ENCODE results near the gene KCMF1. TPM values are rescaled to one million over a fixed set of nuclear protein-coding genes. Genes with fewer than 3 reads are reported as not detected.
"Not testable (repeated sequence)": the region's sequence is repeated elsewhere in the genome, so short reads cannot be mapped to it uniquely, and the experiment has no call there.

The KCMF1 gene
- total and polyA plus RNA-seq, 3 donors from 2014 or later, result 53.9 to 141 (median 56.9) TPM

DNA sequence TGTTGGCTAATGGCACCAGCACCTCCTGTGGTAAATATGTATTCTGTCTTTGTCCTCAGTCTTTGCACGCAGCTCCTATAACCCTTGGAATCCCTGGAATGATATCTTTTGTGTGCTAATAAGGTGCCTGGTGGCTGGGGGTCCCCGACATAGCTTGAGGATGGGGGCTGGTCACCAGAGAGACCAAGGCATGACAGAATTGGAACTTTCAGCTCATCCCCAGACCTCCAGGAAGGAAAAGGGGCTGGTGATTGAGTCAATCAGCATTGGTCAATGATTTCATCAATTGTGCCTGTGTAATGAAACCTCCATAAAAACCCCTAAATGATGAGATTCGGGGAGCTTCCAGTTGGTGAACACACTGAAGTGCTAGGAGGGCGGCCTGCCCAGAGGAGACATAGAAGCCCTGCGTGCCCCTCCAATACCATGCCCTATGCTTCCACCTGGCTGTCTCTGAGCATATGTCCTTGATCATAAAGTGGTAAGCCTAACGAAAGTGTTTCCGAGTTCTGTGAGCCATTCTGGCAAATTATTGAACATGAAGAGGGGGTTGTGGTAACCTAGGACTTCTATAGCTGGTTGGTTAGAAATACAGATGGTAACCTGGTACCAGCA lies 26.6 kb upstream of the KCMF1 start:
- H3K27me3 ChIP-seq, result no peaks in the 10 kb centered on the region
- intact Hi-C loops (cut with DNase I; ENCODE audit: low total_unique reads), result no loop called here
- 87 to 88% methylated on average over 7 of the region's 7 CpGs for WGBS, 2 donors

GRCh38 chr2:84945838-84946203 lies 25.1 kb upstream of the KCMF1 start:
- H3K9me3 ChIP-seq; H3K4me3 ChIP-seq; H3K27me3 ChIP-seq; H3K36me3 ChIP-seq (ENCODE audit: low read depth, missing control alignments); intact Hi-C loops (cut with DNase I; ENCODE audit: low total_unique reads); H3K4me1 ChIP-seq; DNase-seq; H3K27ac ChIP-seq: not testable (repeated sequence)
- WGBS, 2 donors, result 68 to 81% methylated on average over 3 of the region's 3 CpGs

More for the DNA sequence above, 26.6 kb upstream of the KCMF1 start:
- no peak for DNase-seq
- Histone ChIP-seq H3K4me3 (no peak overlapping the region), H3K36me3 (ENCODE audit: low read depth, missing control alignments) (no peaks in the 10 kb centered on the region), H3K9me3 (no peaks in the 10 kb centered on the region), H3K27ac (no peak overlapping the region), H3K4me1 (no peaks in the 10 kb centered on the region)
- TF ChIP-seq POLR2A (IDR thresholded peaks at IDR 0.05), result no peak
- TF ChIP-seq, protein P1, sequence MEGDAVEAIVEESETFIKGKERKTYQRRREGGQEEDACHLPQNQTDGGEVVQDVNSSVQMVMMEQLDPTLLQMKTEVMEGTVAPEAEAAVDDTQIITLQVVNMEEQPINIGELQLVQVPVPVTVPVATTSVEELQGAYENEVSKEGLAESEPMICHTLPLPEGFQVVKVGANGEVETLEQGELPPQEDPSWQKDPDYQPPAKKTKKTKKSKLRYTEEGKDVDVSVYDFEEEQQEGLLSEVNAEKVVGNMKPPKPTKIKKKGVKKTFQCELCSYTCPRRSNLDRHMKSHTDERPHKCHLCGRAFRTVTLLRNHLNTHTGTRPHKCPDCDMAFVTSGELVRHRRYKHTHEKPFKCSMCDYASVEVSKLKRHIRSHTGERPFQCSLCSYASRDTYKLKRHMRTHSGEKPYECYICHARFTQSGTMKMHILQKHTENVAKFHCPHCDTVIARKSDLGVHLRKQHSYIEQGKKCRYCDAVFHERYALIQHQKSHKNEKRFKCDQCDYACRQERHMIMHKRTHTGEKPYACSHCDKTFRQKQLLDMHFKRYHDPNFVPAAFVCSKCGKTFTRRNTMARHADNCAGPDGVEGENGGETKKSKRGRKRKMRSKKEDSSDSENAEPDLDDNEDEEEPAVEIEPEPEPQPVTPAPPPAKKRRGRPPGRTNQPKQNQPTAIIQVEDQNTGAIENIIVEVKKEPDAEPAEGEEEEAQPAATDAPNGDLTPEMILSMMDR (IDR thresholded peaks at IDR 0.05), result no peak

DNA sequence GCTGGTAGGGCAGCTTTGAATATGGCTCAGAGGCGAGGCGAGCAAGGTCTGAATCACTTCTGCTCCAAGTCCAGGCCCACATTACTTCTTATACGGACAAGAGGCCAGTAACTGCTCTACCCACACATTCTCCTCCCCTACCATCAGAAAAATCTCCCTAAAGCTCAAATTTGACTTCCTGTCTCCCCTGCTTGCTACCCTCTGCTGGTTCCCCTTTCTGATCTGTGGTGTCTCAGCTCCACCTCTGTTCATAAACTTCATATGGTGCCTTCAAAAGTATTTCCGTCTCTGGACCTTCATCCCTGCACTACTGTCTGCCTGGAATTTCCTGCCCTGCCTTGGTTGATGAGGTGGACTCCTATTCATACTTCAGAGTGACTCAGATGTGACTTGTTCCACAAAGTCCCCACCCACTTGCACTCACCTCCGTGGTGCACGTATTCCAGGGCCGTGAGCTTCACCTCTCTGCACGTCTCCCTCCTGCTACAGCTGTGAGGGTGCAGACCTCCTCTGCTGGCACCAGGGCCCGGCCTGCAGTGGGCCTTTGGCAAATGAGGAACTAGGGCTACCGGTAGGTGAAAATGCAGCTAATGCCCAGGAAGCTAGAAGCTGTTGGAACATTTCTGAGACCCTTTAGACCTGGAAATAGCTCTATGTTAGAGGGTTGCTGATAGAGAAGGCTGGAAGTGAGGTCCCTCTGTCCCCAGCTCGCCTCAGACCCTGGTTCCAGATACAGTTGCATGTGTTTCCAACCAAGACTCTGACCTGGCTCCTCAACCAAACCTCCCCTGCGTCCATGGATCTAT lies 24.6 kb upstream of the KCMF1 start:
- WGBS, 2 donors, result 79 to 82% methylated on average over 9 to 12 of the region's 12 CpGs

GRCh38 chr2:84947010-84947593 lies 23.9 kb upstream of the KCMF1 start:
- Histone ChIP-seq H3K9me3 (no peaks in the 10 kb centered on the region), H3K36me3 (ENCODE audit: low read depth, missing control alignments) (no peaks in the 10 kb centered on the region), H3K27ac (no peak overlapping the region), H3K4me3 (no peak overlapping the region), H3K27me3 (no peaks in the 10 kb centered on the region), H3K4me1 (no peaks in the 10 kb centered on the region)
- WGBS, 2 donors, result 85 to 94% methylated on average over 10 of the region's 10 CpGs
- intact Hi-C loops (cut with DNase I; ENCODE audit: low total_unique reads), result no loop called here
- DNase-seq, result no peak
- TF ChIP-seq, protein P1 (IDR thresholded peaks at IDR 0.05), result no peak
- TF ChIP-seq POLR2A (IDR thresholded peaks at IDR 0.05), result no peak

More for the DNA sequence above, 24.6 kb upstream of the KCMF1 start:
- Histone ChIP-seq H3K36me3 (ENCODE audit: low read depth, missing control alignments) (no peaks in the 10 kb centered on the region), H3K27me3 (no peaks in the 10 kb centered on the region), H3K4me1 (no peaks in the 10 kb centered on the region), H3K4me3 (no peak overlapping the region), H3K9me3 (no peaks in the 10 kb centered on the region), H3K27ac (no peak overlapping the region)
- DNase-seq, result no peak
- TF ChIP-seq, protein P1 (IDR thresholded peaks at IDR 0.05), result no peak
- TF ChIP-seq POLR2A (IDR thresholded peaks at IDR 0.05), result no peak
- intact Hi-C loops (cut with DNase I; ENCODE audit: low total_unique reads), result no loop called here

DNA sequence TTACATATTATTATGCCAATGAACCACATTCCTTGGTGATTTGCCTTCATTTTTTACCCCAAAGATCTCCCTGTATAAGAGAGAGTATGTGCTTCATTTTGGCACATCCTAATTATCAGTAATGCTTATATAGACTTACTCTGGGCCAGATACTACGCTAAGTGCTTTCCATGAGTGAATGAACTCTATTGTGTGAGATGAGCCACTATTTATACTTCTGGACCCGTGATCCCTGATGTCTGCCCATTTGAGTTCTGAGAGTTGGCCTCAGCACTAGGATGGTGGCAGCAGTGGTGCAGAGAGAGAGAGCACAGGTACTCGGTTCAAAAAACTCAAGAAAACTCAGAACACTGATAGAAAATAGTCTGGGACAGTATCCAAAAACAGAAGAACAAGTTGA lies 17.4 kb upstream of the KCMF1 start:
- Histone ChIP-seq H3K4me1 (no peaks in the 10 kb centered on the region), H3K4me3 (no peak overlapping the region), H3K36me3 (ENCODE audit: low read depth, missing control alignments) (no peaks in the 10 kb centered on the region), H3K27ac (no peak overlapping the region), H3K27me3 (no peaks in the 10 kb centered on the region), H3K9me3 (no peaks in the 10 kb centered on the region)
- no peak for DNase-seq
- intact Hi-C loops (cut with DNase I; ENCODE audit: low total_unique reads), result no loop called here
- no peak for TF ChIP-seq POLR2A (IDR thresholded peaks at IDR 0.05)
- TF ChIP-seq, protein P1 (IDR thresholded peaks at IDR 0.05), result no peak
- WGBS, 2 donors, result 77 to 78% methylated on average over 3 of the region's 3 CpGs
